GM18505 (cell line): ENCODE measurements around the gene CTCFL.
A peak's percentile ranks its signal among the peaks of the same experiment; 100 is the strongest.
"Not testable (repeated sequence)": the region's sequence is repeated elsewhere in the genome, so short reads cannot be mapped to it uniquely, and the experiment has no call there.

Experiments used
- ATAC-seq: cut with Tn5 transposase; IDR thresholded peaks from one replicate; pipeline ENCODE4 v1.9.1; 2021; ENCODE audit not compliant: unreplicated experiment
- POLR2A ChIP-seq: IDR thresholded peaks from 4 replicates; pipeline ENCODE4 v1.6.1; 2011; ENCODE audit warnings: borderline replicate concordance; ENCODE audit not compliant: insufficient read depth, insufficient read length; ENCODE audit errors: extremely low read depth

The CTCFL gene

DNA sequence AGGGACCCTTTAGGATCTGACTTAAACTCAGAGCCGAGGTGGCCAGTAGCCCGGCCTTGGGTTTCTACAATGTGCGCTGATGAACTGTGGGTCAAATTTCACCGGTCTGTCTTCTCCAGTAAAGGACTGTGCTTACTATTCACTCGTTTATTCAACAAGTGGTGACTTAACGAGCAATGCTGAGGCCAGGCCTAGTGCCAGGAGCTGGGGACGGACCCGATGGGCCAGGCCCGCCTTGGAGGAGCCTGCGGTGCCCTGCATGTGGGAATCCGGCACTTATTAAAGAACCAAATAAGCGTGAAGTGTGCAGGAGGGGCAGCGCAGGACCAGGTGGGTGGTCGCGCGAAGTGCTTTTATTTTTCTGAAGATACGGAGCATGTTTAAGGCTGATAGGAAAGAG, 24.0 kb downstream of the CTCFL start:
- ATAC-seq: no peak
- no peak for TF ChIP-seq POLR2A

DNA sequence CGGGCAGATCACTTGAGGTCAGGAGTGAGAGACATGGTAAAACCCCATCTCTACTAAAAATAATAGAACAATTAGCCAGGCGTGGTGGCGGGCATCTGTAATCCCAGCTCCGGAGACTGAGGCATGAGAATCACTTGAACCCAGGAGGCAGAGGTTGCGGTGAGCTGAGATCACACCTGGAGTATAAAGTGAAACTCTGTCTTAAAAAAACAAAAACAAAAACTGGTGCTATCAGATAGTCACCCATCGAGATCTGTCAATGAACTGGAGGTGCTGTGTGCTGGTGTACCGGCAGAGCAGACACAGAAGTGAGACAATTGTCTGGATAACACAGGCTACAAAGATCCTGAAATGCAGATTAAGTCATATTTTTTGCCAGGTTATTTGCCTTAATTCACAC, 24.7 kb downstream of the CTCFL start:
- TF ChIP-seq POLR2A: no peak
- no peak for ATAC-seq

- TF ChIP-seq POLR2A: no peak
- ATAC-seq: no peak
Observed at GRCh38 chr20:57499676-57500075, 25.3 kb downstream of the CTCFL start.

- no peak for TF ChIP-seq POLR2A
- no peak for ATAC-seq
Observed at GRCh38 chr20:57498425-57499400, 26.2 kb downstream of the CTCFL start.

DNA sequence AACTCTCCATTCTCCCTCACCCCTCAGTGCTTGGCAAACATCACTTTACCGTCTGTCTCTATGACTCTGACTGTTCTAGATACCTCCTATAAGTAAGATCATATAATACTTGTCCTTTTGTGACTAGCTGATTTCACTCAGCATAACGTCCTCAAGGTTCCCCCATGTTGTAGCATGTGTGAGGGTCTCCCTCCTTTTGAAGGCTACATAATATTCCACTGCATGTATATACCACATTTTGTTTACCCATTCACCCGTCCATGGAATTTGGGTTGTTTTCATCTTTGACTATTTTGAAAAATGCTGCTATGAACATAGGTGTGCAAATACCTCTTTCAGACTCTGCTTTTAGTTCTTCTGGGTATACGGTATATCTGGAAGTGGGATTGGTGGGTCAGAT, 28.3 kb downstream of the CTCFL start:
- ATAC-seq: no peak
- no peak for TF ChIP-seq POLR2A

DNA sequence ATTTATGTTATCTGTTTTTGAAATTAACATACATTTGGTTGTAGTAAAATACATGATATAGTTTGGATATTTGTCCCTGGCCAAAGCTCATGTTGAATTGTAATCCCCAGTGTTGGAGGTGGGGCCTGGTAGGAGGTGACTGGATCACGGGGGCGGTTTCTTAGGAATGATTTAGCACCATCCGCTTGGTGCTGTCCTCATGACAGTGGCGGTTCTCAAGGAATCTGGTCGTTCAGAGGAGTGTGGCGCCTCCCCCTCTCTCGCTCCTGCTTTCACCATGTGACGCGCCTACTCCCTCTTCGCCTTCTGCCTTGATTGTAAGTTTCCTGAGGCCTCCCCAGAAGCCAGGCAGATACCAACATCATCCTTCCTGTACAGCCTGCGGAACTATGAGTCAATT, 29.0 kb downstream of the CTCFL start:
- TF ChIP-seq POLR2A: no peak
- no peak for ATAC-seq

DNA sequence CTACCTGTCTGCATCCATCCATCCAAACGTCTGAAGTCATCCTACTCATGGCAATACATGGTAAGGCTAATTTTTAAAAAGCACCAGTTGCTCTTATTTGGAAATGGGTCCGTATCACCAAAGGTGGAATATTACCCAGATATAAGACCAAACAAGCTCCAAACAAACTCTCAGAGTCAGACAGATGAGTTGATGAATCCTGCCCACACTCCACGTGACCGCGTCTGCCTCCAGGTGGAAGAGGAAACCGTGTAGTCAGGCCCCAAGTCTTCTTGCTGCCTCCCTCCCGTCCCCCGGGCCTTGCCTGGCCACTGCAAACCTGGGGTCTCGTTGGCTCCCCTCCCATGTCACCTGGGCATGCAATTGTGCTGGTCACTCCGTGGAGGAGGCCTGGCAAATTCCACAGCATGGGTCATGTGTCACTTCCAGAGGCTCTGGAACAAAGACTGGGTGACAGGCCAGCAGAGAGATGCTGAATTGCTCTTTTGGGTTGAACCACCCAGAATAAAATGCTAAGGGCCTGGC, 31.8 kb downstream of the CTCFL start:
- TF ChIP-seq POLR2A: no peak
- ATAC-seq: no peak

- no peak for TF ChIP-seq POLR2A
- ATAC-seq: no peak
Observed at GRCh38 chr20:57491373-57491772, 33.6 kb downstream of the CTCFL start.

DNA sequence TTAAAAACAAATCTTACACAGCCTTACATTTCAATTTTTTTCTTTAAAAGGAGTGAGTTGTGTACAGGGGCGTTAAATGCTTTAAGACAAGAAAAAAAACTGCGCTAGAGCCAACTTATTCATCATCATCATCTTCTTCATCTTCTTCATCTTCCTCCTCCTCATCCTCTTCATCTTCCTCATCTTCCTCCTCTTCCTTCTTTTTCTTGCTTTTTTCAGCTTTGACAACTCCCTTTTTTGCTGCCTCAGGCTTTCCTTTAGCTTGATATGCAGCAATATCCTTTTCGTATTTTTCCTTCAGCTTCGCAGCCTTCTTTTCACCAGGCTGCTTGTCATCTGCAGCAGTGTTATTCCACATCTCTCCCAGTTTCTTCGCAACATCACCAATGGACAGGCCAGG, 36.7 kb downstream of the CTCFL start:
- not testable (repeated sequence) for ATAC-seq

DNA sequence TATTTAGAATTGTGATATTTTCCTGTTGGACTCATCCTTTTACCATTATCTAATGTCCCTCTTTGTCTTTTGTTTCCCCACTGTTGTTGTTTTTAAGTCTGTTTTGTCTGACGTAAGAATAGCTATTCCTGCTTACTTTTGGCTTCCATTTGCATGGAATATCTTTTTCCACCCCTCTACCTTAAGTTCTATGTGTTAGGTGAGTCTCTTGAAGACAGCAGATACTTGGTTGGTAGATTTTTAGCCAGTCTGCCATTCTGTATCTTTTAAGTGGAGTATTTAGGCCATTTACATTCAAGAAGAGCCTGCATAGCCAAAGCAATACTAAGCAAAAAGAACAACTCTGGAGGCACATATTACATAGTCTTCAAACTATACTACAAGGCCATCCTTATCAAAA, 39.2 kb downstream of the CTCFL start:
- TF ChIP-seq POLR2A: no peak

GRCh38 chr20:57484772-57485171, 40.2 kb downstream of the CTCFL start:
- no peak for ATAC-seq
- TF ChIP-seq POLR2A: no peak

More for the DNA sequence above, 39.2 kb downstream of the CTCFL start:
- no peak for ATAC-seq

GRCh38 chr20:57483287-57484050, 41.5 kb downstream of the CTCFL start:
- TF ChIP-seq POLR2A: no peak
- no peak for ATAC-seq

DNA sequence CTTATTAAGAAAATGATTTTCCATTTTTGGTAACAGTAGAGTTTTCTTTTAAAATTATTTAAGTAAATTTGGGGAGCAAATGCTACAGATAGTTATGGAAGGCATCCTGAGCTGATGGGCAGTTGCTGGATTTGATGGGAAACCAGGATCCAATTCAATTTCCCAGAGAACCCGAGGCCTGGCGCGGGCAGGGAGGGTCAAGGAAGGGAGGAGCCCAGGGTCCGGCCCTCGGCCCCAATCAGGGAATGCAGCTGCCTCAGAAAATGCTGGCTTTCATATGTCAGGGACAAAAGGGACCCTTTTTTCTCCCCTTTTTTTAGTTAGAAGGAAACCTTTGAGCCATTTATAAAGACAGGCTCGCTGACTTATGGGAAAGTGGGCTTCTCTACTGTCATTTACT, 42.1 kb downstream of the CTCFL start:
- ATAC-seq: no peak
- no peak for TF ChIP-seq POLR2A

- no peak for ATAC-seq
- no peak for TF ChIP-seq POLR2A
Observed at GRCh38 chr20:57482148-57482547, 42.8 kb downstream of the CTCFL start.

GRCh38 chr20:57481281-57481711, 43.6 kb downstream of the CTCFL start:
- ATAC-seq: peak; percentile 20
- no peak for TF ChIP-seq POLR2A
